GDM1 (cell line): ENCODE measurements around the gene MARCHF6.
"Not testable (repeated sequence)": the region's sequence is repeated elsewhere in the genome, so short reads cannot be mapped to it uniquely, and the experiment has no call there.

ENCODE experiments used
- DNase-seq: peaks from one replicate; lab custom pipeline; 2025; lab: John Stamatoyannopoulos, UW

MARCHF6 gene

DNA sequence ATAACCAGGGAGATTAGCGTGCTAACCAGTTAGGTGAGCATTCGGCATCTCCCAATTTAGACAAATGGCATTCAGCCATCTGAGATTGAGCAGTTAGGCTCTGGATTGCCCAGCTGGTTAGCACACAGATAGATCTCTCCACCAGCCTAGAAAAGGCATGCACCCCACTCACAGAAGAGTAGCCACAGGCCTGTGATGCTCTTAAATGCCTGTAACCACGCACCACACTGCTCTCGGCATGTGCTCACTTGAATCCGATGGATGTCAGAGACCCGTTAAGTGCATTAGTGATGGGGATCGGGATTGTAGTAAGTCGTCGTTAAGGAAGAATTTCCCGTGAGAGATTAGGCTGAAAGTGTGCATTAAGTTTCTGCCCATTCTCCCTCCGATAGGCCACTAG lies 23.0 kb downstream of the MARCHF6 start:
- DNase-seq: no peak

DNA sequence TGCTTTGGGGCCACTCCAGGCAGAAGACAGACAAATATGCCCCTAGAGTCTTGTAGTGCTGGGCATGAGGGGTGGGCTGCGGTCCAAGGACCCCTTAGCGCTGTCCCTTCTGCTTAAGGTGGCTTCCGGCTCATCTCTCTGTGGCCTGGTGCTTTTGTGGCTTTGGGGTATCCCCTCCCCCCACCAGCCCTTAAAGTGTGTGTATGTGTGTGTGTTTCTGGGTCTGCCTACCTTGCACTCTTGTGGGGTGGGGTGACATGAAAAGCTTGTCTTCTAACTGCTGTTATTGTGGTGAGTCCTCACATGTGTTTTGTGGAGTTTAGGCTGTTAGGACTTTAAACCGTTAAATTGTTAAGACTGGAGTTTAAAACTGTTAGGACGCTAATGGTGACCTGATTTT lies 23.6 kb downstream of the MARCHF6 start:
- DNase-seq: no peak

DNA sequence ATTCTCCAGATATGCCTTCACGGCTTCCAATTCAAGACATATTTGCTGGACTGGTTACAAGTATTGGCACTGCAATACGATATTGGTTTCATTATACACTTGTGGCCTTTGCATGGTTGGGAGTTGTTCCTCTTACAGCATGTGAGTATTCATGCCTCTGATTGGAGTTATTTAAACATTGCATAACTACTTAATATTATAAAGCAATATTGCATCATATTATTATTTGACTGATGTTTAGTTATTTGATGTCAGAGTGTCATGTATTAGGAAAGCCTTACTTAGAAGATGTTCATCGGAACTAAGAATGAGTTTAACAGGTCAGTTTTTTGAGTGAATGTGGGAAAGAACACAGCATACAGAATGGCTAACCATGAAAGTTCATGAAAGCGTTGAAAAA lies 28.3 kb downstream of the MARCHF6 start:
- no peak for DNase-seq

DNA sequence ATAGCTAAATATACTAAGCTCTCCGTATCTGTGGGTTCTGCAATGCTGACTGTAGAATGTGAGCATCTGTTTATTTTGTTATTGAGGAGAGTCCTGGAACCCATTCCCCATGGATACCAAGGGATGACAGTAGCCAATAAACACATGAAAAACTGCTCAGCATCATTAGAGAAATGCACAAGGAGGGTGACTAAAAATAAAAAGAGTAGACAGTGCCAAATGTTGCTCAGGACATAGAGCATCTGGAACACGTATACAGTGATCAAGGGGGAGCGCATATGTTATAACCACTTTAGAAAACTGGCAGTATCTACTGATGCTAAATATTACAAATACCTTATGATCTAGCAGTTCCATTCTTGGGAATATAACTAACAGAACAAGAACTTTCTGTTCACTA lies 31.0 kb downstream of the MARCHF6 start:
- DNase-seq: no peak

DNA sequence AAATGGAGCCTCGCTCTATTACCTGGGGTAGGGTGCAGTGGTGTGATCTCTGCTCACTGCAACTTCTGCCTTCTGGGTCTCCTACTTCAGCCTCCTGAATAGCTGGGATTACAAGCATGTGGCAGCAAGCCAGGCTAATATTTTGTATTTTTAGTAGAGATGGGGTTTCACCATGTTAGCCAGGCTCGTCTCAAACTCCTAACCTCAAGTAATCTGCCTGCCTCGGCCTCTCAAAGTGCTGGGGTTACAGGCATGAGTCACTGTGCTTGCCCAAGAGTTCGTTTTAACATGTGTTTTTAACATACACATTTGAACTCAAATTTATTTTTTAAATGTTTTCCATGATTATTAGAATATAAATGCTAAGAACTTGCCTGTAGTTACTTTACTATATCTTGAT lies 34.2 kb downstream of the MARCHF6 start:
- DNase-seq: no peak

DNA sequence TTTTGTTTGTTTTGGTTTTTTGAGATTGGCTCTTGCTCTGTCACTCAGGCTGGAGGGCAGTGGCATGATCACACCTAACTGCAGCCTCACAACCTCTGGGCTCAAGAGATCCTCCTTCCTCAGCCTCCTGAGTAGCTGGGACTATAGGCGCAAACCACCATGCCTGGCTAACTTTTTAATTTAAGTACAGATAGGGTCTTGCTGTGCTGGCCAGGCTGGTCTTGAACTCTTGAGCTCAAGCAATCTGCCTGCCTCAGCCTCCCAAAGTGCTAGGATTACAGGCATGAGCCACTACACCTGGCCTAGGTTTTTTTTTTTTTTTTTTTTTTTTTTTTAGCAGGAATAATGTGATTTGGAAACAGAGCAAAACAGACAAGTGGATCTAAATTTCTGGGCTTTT lies 37.6 kb downstream of the MARCHF6 start:
- DNase-seq: no peak

DNA sequence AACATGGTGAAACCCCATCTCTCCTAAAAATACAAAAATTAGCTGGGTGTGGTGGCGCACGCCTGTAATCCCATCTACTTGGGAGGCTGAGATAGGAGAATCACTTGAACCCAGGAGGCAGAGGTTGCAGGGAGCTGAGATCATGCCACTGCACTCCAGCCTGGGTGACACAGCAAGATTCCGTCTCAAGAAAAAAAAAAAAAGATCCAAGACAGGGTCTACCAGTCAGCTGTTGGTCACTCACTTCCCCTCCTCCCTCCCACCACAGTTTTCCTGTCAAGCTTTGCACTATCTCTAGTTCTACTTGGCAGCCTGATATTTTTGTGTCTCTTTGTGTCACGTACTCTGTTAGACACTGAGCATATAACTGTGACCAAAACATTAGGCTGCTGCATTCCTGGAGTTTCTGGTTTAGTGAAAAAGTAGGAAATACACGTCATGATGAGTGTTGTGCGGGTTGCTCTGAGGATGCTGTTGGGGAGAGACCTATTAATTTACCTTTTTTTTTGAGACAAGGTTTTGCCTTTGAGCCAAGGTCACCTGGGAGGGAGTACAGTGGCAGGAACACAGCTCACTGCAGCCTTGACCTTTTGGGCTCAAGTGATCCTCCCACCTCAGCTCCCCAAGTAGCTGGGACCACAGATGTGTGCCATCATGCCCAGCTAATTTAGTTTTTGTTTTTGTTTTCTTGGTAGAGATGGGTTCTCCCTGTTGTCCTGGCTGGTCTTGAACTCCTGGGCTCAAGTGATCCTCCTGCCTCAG lies 39.3 kb downstream of the MARCHF6 start:
- DNase-seq: not testable (repeated sequence)

DNA sequence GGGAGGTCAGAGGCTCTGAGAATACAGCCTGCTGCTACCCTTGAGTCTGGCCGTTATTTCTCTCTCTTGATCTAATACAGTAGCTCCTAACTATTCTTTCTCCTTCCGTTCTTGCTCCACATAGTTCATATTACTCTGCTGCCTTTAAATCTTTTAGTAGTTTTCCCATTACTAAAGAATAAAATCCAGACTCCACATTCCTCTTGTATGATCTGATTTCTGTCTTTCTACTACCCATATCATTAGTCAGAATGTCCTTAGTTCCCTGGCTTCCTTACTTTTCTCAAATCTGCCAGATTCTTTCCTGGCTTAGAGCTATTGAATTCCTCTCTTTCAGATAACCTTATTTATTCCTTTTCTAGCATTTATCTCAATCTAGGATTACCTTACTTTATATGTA lies 40.0 kb downstream of the MARCHF6 start:
- DNase-seq: no peak

DNA sequence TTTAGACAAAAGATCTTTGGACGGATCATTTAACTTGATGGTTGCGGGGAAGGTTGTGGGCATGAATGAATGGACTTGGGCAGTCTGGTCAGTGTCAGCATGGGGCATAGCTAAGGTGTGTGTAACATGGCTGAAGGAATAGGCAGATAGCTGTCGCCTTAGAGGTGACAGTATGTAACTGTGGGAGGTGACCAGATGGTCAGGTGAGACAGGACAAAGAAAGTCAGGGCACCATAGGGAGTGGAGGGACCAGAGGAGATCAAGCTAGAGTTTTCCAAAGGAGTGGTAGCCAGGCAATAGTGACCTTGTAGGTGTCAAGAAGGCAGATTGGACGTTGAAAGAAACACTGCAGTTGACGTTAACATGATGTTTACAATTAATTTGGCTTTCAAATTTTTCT lies 43.1 kb downstream of the MARCHF6 start:
- no peak for DNase-seq

DNA sequence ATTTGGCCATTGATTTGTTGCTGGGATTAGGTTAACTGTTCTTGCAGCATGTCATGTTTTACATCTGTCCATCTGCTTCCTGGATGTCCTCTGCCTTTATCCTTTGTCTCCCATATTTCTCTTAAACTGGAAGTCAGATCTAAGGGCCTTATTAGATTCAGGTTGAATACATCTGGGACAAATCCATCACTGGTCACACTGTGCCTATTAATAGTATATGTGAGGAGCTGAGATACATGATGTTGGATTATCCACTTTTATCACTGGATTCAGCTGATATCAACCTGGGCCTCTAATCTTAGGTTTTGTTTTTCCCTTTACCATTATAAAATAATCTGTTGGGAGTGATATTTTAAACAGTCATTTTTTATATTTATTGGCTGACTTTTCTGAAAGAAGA lies 46.3 kb downstream of the MARCHF6 start:
- DNase-seq: no peak

DNA sequence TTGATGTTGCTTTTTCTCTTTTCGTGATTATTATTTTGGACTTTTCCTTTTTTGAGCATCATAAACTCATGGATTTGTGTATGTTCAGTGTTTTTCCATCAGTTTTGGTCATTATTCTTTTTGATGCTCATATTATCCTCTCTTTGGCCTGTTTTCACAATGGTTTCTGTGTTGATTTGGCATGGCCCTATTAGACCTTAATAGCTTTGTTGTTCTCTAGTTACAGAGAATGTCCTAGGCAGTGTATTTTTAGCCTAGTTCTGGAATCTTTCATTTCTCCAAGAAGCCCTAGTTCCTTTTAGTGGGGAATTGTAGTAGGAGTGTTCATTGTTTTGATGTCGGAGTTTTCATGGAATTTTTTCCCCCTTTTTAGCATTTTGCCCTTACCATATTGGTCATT lies 46.9 kb downstream of the MARCHF6 start:
- no peak for DNase-seq

DNA sequence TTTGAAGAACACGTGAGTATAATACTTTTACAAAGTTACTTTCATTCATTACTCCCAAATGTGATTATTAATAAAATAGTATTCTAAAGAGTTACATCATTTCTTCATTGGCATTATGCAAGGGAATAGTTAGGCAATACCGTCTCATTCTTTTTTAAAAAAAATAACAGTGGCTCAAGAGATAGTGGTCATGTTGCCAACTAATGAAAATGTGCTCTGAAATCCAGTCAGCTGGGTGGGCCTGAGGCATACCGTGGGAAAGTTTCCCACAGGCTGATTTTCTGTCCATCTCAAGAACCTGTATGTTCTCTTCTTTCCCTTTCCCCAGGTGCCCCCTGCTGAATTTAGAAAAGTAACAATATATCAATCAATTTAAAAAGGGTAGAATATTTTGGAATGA lies 47.3 kb downstream of the MARCHF6 start:
- DNase-seq: no peak

DNA sequence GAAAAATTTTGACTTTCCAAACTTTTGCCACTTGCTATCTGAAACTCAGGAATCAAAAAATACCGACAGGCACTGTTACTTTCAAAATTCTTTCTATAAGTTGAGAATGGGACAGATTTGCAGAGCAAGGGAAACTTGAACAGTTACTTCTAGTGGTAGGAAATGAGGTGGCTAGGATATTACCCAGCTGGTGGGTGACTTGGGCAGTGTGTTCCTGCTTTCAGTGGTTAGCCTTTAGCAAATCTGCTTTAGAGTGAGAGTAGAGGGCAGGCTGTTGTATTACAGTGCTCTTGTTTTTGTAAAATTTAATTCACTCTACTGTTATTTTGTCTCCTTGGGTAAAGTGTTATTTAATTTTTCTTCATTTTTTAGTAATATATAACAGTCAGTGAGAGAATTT lies 48.0 kb downstream of the MARCHF6 start:
- DNase-seq: peak; percentile 1
